WTC11 (cell line): ENCODE results near the gene NR2F1. TPM values are rescaled to one million over a fixed set of nuclear protein-coding genes. Genes with fewer than 3 reads are reported as not detected.

Experiments used
- ATAC-seq: fragments of 200-7000 bp; cut with Tn5 transposase; 2 replicates; pipeline ENCODE4 v1.10.0; 2021; ENCODE audit warnings: mild to moderate bottlenecking, moderate library complexity
- CTCF ChIA-PET: fragments of 300-600 bp; sonication (Branson Sonifier 250); formaldehyde crosslinking; loops from one replicate; lab custom pipeline; 2021; ENCODE audit warnings: antibody characterized with exemption; lab: Charles Lee
- POLR2A ChIA-PET: fragments of 350-600 bp; sonication (Branson Sonifier 250); formaldehyde crosslinking; loops from one replicate; lab custom pipeline; 2021; ENCODE audit warnings: antibody characterized with exemption; lab: Charles Lee
- DNase-seq: peaks from one replicate; pipeline ENCODE4 v3.0.0; 2021; ENCODE audit warnings: low spot score
- H3K27ac Mint-ChIP-seq: 2 replicates; pipeline ENCODE4 v1.8.0; 2021; ENCODE audit warnings: mixed read lengths
- H3K27me3 Mint-ChIP-seq: 2 replicates; pipeline ENCODE4 v1.8.0; 2021; ENCODE audit warnings: low read depth, mild to moderate bottlenecking, moderate library complexity, mixed read lengths
- H3K36me3 Mint-ChIP-seq: 2 replicates; pipeline ENCODE4 v1.8.0; 2021; ENCODE audit warnings: mixed read lengths
- H3K4me1 Mint-ChIP-seq: 2 replicates; pipeline ENCODE4 v1.8.0; 2022; ENCODE audit warnings: mixed read lengths
- H3K4me3 Mint-ChIP-seq: 2 replicates; pipeline ENCODE4 v1.8.0; 2021; ENCODE audit warnings: mild to moderate bottlenecking, moderate library complexity, mixed read lengths
- H3K9me3 Mint-ChIP-seq: 2 replicates; pipeline ENCODE4 v1.8.0; 2021; ENCODE audit warnings: mixed read lengths
- CREM ChIP-seq: sonication (generic); formaldehyde crosslinking; IDR thresholded peaks from 2 replicates; pipeline ENCODE4 v1.8.1; 2022; ENCODE audit warnings: mild to moderate bottlenecking, missing genetic modification reagents, moderate library complexity
- FOXK1 ChIP-seq: sonication (generic); formaldehyde crosslinking; IDR thresholded peaks from 2 replicates; pipeline ENCODE4 v1.8.0; 2022; ENCODE audit warnings: mild to moderate bottlenecking, moderate library complexity, missing genetic modification reagents
- GABPB1 ChIP-seq: sonication (generic); formaldehyde crosslinking; IDR thresholded peaks from 2 replicates; pipeline ENCODE4 v1.8.1; 2023; ENCODE audit warnings: mild to moderate bottlenecking, missing genetic modification reagents
- GRHL2 ChIP-seq: fragments of 250-450 bp; sonication (Bioruptor Pico); IDR thresholded peaks from 2 replicates; pipeline ENCODE4 v1.8.0; 2022; ENCODE audit warnings: mild to moderate bottlenecking, moderate library complexity; ENCODE audit not compliant: insufficient replicate concordance, severe bottlenecking
- MAX ChIP-seq: sonication (generic); formaldehyde crosslinking; IDR thresholded peaks from 2 replicates; pipeline ENCODE4 v1.8.0; 2022; ENCODE audit warnings: mild to moderate bottlenecking, missing genetic modification reagents
- MYBL2 ChIP-seq: sonication (generic); formaldehyde crosslinking; IDR thresholded peaks from 2 replicates; pipeline ENCODE4 v1.8.1; 2023; ENCODE audit warnings: mild to moderate bottlenecking, moderate library complexity, missing genetic modification reagents
- NFE2L1 ChIP-seq: sonication (generic); formaldehyde crosslinking; IDR thresholded peaks from 2 replicates; pipeline ENCODE4 v1.8.1; 2023; ENCODE audit warnings: missing genetic modification reagents
- NFYB ChIP-seq: sonication (generic); formaldehyde crosslinking; conservative IDR thresholded peaks from 2 replicates; pipeline ENCODE4 v1.8.0; 2022; ENCODE audit warnings: low read depth, missing genetic modification reagents
- RORB ChIP-seq: fragments of 250-450 bp; sonication (Bioruptor Pico); IDR thresholded peaks from 2 replicates; pipeline ENCODE4 v1.9.0; 2021; ENCODE audit warnings: mild to moderate bottlenecking
- SMAD4 ChIP-seq: sonication (generic); formaldehyde crosslinking; IDR thresholded peaks from 2 replicates; pipeline ENCODE4 v1.8.0; 2022; ENCODE audit warnings: mild to moderate bottlenecking, missing genetic modification reagents
- TP53 ChIP-seq: sonication (generic); formaldehyde crosslinking; IDR thresholded peaks from 2 replicates; pipeline ENCODE4 v1.8.1; 2023; ENCODE audit warnings: mild to moderate bottlenecking, missing genetic modification reagents
- USF2 ChIP-seq: sonication (generic); formaldehyde crosslinking; IDR thresholded peaks from 2 replicates; pipeline ENCODE4 v1.8.1; 2023; ENCODE audit warnings: mild to moderate bottlenecking, missing genetic modification reagents, moderate library complexity
- ZBTB21 ChIP-seq: sonication (generic); formaldehyde crosslinking; IDR thresholded peaks from 2 replicates; pipeline ENCODE4 v1.8.1; 2023; ENCODE audit warnings: mild to moderate bottlenecking, missing genetic modification reagents, borderline replicate concordance
- ZMAT4 ChIP-seq: fragments of 250-450 bp; sonication (Bioruptor Pico); IDR thresholded peaks from 2 replicates; pipeline ENCODE4 v1.9.0; 2021; ENCODE audit warnings: mild to moderate bottlenecking
- ZNF219 ChIP-seq: sonication (generic); formaldehyde crosslinking; IDR thresholded peaks from 2 replicates; pipeline ENCODE4 v1.8.0; 2023; ENCODE audit warnings: missing genetic modification reagents, mild to moderate bottlenecking, borderline replicate concordance
- total RNA-seq: library from RNA; stranded (reverse); gene quantifications from 3 replicates; pipeline ENCODE4 v1.2.3, GENCODE V29; 2021
- TF ChIP-seq, protein P1 (sequence below): sonication (generic); formaldehyde crosslinking; IDR thresholded peaks from 2 replicates; pipeline ENCODE4 v1.8.1; 2022; ENCODE audit warnings: mild to moderate bottlenecking, moderate library complexity, missing genetic modification reagents
- TF ChIP-seq, protein P2 (sequence below): fragments of 200-600 bp; IDR thresholded peaks from 2 replicates; pipeline ENCODE4 v1.8.0; 2022; ENCODE audit warnings: antibody characterized with exemption
- TF ChIP-seq, protein P3 (sequence below): sonication (generic); formaldehyde crosslinking; conservative IDR thresholded peaks from 2 replicates; pipeline ENCODE4 v1.8.1; 2022; ENCODE audit warnings: mild to moderate bottlenecking, missing genetic modification reagents
- TF ChIP-seq, protein P4 (sequence below): fragments of 250-450 bp; sonication (Bioruptor Pico); IDR thresholded peaks from 2 replicates; pipeline ENCODE4 v1.9.0; 2021; ENCODE audit warnings: mild to moderate bottlenecking
- TF ChIP-seq, protein P5 (sequence below): sonication (generic); formaldehyde crosslinking; IDR thresholded peaks from 2 replicates; pipeline ENCODE4 v1.8.1; 2023; ENCODE audit warnings: mild to moderate bottlenecking, missing genetic modification reagents
- TF ChIP-seq, protein P6 (sequence below): sonication (generic); formaldehyde crosslinking; IDR thresholded peaks from 2 replicates; pipeline ENCODE4 v1.8.1; 2022; ENCODE audit warnings: low read depth, missing genetic modification reagents, borderline replicate concordance
- TF ChIP-seq, protein P7 (sequence below): sonication (generic); formaldehyde crosslinking; IDR thresholded peaks from 2 replicates; pipeline ENCODE4 v1.8.1; 2023; ENCODE audit warnings: mild to moderate bottlenecking, missing genetic modification reagents, moderate library complexity

Gene NR2F1
- total RNA-seq, 1 experiment from 2014 or later, result 0.31 TPM

GRCh38 chr5:93632327-93632726 is 49.3 kb downstream of the NR2F1 start:
- DNase-seq, result no peak
- TF ChIP-seq, protein P1, sequence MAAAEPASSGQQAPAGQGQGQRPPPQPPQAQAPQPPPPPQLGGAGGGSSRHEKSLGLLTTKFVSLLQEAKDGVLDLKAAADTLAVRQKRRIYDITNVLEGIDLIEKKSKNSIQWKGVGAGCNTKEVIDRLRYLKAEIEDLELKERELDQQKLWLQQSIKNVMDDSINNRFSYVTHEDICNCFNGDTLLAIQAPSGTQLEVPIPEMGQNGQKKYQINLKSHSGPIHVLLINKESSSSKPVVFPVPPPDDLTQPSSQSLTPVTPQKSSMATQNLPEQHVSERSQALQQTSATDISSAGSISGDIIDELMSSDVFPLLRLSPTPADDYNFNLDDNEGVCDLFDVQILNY (CRISPR knock-in tag), result no peak
- TF ChIP-seq ZNF219 (CRISPR knock-in tag) (no peak), GRHL2 (no peak), FOXK1 (CRISPR knock-in tag) (no peak), ZMAT4 (CRISPR knock-in tag) (no peak), GABPB1 (no peak), MYBL2 (no peak), MAX (no peak), SMAD4 (CRISPR knock-in tag) (no peak), ZBTB21 (CRISPR knock-in tag) (no peak), RORB (no peak), TP53 (CRISPR knock-in tag) (no peak)
- TF ChIP-seq, protein P2, sequence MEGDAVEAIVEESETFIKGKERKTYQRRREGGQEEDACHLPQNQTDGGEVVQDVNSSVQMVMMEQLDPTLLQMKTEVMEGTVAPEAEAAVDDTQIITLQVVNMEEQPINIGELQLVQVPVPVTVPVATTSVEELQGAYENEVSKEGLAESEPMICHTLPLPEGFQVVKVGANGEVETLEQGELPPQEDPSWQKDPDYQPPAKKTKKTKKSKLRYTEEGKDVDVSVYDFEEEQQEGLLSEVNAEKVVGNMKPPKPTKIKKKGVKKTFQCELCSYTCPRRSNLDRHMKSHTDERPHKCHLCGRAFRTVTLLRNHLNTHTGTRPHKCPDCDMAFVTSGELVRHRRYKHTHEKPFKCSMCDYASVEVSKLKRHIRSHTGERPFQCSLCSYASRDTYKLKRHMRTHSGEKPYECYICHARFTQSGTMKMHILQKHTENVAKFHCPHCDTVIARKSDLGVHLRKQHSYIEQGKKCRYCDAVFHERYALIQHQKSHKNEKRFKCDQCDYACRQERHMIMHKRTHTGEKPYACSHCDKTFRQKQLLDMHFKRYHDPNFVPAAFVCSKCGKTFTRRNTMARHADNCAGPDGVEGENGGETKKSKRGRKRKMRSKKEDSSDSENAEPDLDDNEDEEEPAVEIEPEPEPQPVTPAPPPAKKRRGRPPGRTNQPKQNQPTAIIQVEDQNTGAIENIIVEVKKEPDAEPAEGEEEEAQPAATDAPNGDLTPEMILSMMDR, result no peak
- TF ChIP-seq, protein P3, sequence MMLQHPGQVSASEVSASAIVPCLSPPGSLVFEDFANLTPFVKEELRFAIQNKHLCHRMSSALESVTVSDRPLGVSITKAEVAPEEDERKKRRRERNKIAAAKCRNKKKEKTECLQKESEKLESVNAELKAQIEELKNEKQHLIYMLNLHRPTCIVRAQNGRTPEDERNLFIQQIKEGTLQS (CRISPR knock-in tag), result no peak
- TF ChIP-seq, protein P4, sequence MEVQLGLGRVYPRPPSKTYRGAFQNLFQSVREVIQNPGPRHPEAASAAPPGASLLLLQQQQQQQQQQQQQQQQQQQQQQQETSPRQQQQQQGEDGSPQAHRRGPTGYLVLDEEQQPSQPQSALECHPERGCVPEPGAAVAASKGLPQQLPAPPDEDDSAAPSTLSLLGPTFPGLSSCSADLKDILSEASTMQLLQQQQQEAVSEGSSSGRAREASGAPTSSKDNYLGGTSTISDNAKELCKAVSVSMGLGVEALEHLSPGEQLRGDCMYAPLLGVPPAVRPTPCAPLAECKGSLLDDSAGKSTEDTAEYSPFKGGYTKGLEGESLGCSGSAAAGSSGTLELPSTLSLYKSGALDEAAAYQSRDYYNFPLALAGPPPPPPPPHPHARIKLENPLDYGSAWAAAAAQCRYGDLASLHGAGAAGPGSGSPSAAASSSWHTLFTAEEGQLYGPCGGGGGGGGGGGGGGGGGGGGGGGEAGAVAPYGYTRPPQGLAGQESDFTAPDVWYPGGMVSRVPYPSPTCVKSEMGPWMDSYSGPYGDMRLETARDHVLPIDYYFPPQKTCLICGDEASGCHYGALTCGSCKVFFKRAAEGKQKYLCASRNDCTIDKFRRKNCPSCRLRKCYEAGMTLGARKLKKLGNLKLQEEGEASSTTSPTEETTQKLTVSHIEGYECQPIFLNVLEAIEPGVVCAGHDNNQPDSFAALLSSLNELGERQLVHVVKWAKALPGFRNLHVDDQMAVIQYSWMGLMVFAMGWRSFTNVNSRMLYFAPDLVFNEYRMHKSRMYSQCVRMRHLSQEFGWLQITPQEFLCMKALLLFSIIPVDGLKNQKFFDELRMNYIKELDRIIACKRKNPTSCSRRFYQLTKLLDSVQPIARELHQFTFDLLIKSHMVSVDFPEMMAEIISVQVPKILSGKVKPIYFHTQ, result no peak
- TF ChIP-seq, protein P5, sequence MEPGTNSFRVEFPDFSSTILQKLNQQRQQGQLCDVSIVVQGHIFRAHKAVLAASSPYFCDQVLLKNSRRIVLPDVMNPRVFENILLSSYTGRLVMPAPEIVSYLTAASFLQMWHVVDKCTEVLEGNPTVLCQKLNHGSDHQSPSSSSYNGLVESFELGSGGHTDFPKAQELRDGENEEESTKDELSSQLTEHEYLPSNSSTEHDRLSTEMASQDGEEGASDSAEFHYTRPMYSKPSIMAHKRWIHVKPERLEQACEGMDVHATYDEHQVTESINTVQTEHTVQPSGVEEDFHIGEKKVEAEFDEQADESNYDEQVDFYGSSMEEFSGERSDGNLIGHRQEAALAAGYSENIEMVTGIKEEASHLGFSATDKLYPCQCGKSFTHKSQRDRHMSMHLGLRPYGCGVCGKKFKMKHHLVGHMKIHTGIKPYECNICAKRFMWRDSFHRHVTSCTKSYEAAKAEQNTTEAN (CRISPR knock-in tag), result no peak
- Mint-ChIP-seq H3K27ac (no peak overlapping the region), H3K36me3 (no peaks in the 10 kb centered on the region), H3K4me3 (no peak overlapping the region), H3K9me3 (no peaks in the 10 kb centered on the region), H3K4me1 (no peaks in the 10 kb centered on the region), H3K27me3 (no peaks in the 10 kb centered on the region)
- POLR2A ChIA-PET, result no interaction called here
- CTCF ChIA-PET, result interaction anchor here (0.9 kb wide), 1 partner anchor 169 kb away, joined by 3 read pairs; no protein-coding TSS in a partner anchor
- no peak for ATAC-seq

DNA sequence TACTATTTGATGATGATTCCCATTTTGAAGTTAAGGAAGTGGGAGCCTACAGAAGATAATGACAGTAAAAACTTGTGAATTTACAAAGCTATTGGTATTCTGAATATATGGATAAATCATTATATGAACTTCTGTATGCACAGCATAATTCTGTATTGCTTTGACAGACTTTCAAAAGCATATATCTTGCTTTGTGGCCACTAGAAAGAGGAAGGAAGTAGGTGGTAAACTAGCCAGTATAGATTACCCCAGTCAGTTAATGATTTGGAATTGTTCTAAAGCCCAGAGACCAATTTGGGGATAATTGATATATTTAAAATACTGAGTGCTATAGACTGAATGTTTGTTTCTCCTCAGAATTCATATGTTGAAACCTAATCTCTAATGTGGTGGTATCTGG is 53.0 kb downstream of the NR2F1 start:
- ChIA-PET CTCF (interaction anchor here (0.7 kb wide), 1 partner anchor 44 kb away, joined by 5 read pairs; no protein-coding TSS in a partner anchor), POLR2A (no interaction called here)
- Mint-ChIP-seq H3K9me3 (no peaks in the 10 kb centered on the region), H3K27ac (no peak overlapping the region), H3K36me3 (no peaks in the 10 kb centered on the region), H3K27me3 (no peaks in the 10 kb centered on the region), H3K4me3 (no peak overlapping the region), H3K4me1 (no peaks in the 10 kb centered on the region)
- ATAC-seq (no peak), DNase-seq (no peak)
- TF ChIP-seq, protein P6, sequence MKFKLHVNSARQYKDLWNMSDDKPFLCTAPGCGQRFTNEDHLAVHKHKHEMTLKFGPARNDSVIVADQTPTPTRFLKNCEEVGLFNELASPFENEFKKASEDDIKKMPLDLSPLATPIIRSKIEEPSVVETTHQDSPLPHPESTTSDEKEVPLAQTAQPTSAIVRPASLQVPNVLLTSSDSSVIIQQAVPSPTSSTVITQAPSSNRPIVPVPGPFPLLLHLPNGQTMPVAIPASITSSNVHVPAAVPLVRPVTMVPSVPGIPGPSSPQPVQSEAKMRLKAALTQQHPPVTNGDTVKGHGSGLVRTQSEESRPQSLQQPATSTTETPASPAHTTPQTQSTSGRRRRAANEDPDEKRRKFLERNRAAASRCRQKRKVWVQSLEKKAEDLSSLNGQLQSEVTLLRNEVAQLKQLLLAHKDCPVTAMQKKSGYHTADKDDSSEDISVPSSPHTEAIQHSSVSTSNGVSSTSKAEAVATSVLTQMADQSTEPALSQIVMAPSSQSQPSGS, result no peak
- no peak for TF ChIP-seq SMAD4 (CRISPR knock-in tag)
- TF ChIP-seq, protein P7, sequence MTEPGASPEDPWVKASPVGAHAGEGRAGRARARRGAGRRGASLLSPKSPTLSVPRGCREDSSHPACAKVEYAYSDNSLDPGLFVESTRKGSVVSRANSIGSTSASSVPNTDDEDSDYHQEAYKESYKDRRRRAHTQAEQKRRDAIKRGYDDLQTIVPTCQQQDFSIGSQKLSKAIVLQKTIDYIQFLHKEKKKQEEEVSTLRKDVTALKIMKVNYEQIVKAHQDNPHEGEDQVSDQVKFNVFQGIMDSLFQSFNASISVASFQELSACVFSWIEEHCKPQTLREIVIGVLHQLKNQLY (CRISPR knock-in tag), result no peak
- TF ChIP-seq USF2 (CRISPR knock-in tag), result no peak
- no peak for TF ChIP-seq NFYB (CRISPR knock-in tag)
- TF ChIP-seq NFE2L1 (CRISPR knock-in tag), result no peak
- TF ChIP-seq, protein P4, result no peak
- TF ChIP-seq TP53 (CRISPR knock-in tag), result no peak
- TF ChIP-seq CREM (CRISPR knock-in tag), result no peak
